ENCODE measurements around the gene RPL23. TPM values are rescaled to one million over a fixed set of nuclear protein-coding genes. Genes with fewer than 3 reads are reported as not detected.
A peak's percentile ranks its signal among the peaks of the same experiment; 100 is the strongest.

The RPL23 gene
- total and polyA plus RNA-seq, 4 donors: 1,147 to 5,274 (median 2,061) TPM

- Histone ChIP-seq H3K36me3 (ENCODE audit: control insufficient read depth in 1 of 2, insufficient read depth in 2 of 2, low read length in 1 of 2) (no peaks in the 10 kb centered on the region), H3K4me3 (ENCODE audit: low read length in 2 of 2) (peak overlapping the region; percentile 59 to 77), H3K9me3 (ENCODE audit: control insufficient read depth, low read length) (no peaks in the 10 kb centered on the region), H3K4me1 (ENCODE audit: control insufficient read depth in 1 of 2, insufficient read depth in 2 of 2, low read length in 2 of 2) (peaks cover 0 to 5% of the 10 kb centered on the region in 2 donors), H3K27me3 (ENCODE audit: control insufficient read depth in 1 of 2, insufficient read depth in 2 of 2, low read length in 1 of 2) (no peaks in the 10 kb centered on the region), H3K27ac (ENCODE audit: low read depth in 1 of 2, low read length in 2 of 2) (peak overlapping the region in 1 of 2 donors; percentile 46)
- no peak for ATAC-seq (ENCODE audit: low FRiP score)
- WGBS, 2 donors: 3 to 5% methylated on average over 11 of the region's 11 CpGs
- peak; percentile 81 to 90 for DNase-seq
- intact Hi-C loops (cut with DNase I): loop anchor here in 1 of 2 donors (10.0 kb wide), 1 partner anchor 283 kb away; the partner anchor contains the start of gene PLXDC1
Measured at GRCh38 chr17:38871247-38872015, 17.9 kb upstream of the RPL23 start.

DNA sequence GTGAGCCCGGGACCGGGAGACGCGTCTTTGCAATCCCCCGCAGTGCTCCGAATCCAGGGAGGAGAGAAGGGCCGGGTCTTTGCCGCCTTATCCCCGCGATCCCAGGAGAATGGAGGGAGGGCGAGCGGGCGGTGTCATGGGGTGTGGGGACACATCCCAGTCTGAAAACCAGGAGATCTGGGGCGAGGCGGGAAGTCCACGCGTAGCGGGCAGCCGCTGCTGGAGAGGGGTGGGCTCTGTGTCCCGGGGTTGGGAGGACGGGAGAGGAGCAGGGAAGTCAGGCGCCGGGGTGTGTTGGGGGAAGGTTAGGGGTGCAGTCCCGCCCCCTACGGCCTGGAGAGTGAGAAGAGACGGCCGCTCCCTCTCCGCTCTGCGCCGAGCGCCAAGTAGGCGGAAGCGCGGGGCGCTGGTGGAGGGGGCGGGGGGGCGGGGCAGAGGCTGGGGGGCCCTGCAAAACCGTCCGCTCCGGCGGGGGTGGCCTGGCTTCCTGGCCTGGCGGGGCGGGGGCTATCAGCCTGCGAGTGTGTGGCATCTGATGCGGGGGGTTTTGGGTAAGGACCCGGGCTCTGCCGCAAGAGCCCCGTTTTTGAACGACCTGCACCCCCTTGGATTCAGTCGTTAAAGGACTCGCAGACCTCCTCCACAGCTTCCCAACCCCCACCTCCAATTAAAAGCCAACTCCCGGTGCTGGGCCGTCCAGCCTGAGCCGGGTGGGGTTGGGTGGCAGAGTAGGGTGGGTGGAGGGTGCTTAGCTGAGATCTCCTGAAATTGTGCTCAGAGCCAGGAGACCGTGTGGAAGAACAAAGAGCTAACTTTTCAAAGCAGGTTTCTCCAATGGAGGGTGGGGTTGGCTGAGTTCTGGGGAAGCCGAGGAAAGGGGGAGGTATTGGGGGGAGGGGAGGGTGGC is 17.0 kb upstream of the RPL23 start:
- DNase-seq (peak; percentile 88 to 90), ATAC-seq (ENCODE audit: low FRiP score) (peak; percentile 78)
- Histone ChIP-seq H3K27ac (ENCODE audit: low read depth in 1 of 2, low read length in 2 of 2) (peak overlapping the region in 1 of 2 donors; percentile 32), H3K4me3 (ENCODE audit: low read length in 2 of 2) (peak overlapping the region; percentile 59 to 77), H3K36me3 (ENCODE audit: control insufficient read depth in 1 of 2, insufficient read depth in 2 of 2, low read length in 1 of 2) (no peaks in the 10 kb centered on the region), H3K27me3 (ENCODE audit: control insufficient read depth in 1 of 2, insufficient read depth in 2 of 2, low read length in 1 of 2) (no peaks in the 10 kb centered on the region), H3K9me3 (ENCODE audit: control insufficient read depth, low read length) (no peaks in the 10 kb centered on the region), H3K4me1 (ENCODE audit: control insufficient read depth in 1 of 2, insufficient read depth in 2 of 2, low read length in 2 of 2) (peaks cover 0 to 5% of the 10 kb centered on the region in 2 donors)
- intact Hi-C loops (cut with DNase I): loop anchor here in 1 of 2 donors (10.0 kb wide), 1 partner anchor 284 kb away; the partner anchor contains the start of gene PLXDC1
- WGBS, 2 donors: 0 to 1% methylated on average over 34 to 56 of the region's 56 CpGs

DNA sequence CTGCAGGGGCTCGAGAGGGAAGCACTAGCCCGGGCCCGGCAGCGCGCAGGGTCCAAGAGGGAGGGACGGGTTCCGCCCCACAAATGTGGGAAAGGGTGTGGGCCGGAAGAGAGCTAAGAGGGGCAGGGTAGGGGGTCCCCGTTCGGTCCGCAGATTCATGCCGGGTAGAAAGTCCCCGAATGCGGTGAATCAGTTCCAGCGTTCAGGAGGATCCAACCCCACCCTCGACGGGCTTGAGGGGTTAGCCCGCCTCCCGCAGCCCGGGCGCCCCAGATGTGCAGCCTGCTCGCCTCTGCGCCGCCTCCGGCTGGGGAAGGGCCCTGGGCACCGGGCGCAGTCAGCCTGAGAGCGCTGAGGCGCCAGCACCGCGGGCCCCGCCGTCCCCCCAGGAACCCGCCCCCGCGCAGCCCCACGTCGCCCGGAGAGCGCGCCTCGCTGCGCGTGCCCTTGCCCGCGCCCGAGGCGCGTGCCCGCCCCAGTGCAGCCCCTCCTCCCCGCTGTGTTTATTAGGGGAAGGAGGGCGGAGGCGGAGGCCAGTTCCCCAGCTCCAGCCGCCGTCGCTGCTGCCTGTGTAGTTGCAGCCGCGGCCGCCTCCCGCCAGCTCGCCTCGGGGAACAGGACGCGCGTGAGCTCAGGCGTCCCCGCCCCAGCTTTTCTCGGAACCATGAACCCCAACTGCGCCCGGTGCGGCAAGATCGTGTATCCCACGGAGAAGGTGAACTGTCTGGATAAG is 16.2 kb upstream of the RPL23 start, which contains the start of gene LASP1:
Gene LASP1, plus strand, starts transcription at position 533 of the 733 bp plus-strand sequence. Its CDS starts 132 bp downstream, at position 665.
- Histone ChIP-seq H3K4me1 (ENCODE audit: control insufficient read depth in 1 of 2, insufficient read depth in 2 of 2, low read length in 2 of 2) (peaks cover 0 to 5% of the 10 kb centered on the region in 2 donors), H3K36me3 (ENCODE audit: control insufficient read depth in 1 of 2, insufficient read depth in 2 of 2, low read length in 1 of 2) (no peaks in the 10 kb centered on the region), H3K4me3 (ENCODE audit: low read length in 2 of 2) (peak within 1 kb of the TSS; percentile 61 to 77), H3K27me3 (ENCODE audit: control insufficient read depth in 1 of 2, insufficient read depth in 2 of 2, low read length in 1 of 2) (no peaks in the 10 kb centered on the region), H3K9me3 (ENCODE audit: control insufficient read depth, low read length) (no peaks in the 10 kb centered on the region), H3K27ac (ENCODE audit: low read depth in 1 of 2, low read length in 2 of 2) (peak within 1 kb of the TSS; percentile 69 to 85)
- intact Hi-C loops (cut with DNase I): loop anchor here (1.0 to 10.0 kb wide), 4 partner anchors 42 to 285 kb away; partner anchors contain the start of genes CWC25 (in 1 of the 2) and PLXDC1 (in 1 of the 2)
- ATAC-seq (ENCODE audit: low FRiP score) (peak; percentile 92), DNase-seq (peak; percentile 93 to 96)
- WGBS, 2 donors: 0% methylated on average over 56 to 73 of the region's 73 CpGs

- 0% methylated on average over 26 of the region's 26 CpGs for WGBS, 2 donors
- peak overlapping the region; percentile 69 to 85 for H3K27ac ChIP-seq (ENCODE audit: low read depth in 1 of 2, low read length in 2 of 2)
- peaks cover 0 to 5% of the 10 kb centered on the region in 2 donors for H3K4me1 ChIP-seq (ENCODE audit: control insufficient read depth in 1 of 2, insufficient read depth in 2 of 2, low read length in 2 of 2)
- ATAC-seq (ENCODE audit: low FRiP score): peak; percentile 88
- no peaks in the 10 kb centered on the region for H3K9me3 ChIP-seq (ENCODE audit: control insufficient read depth, low read length)
- H3K36me3 ChIP-seq (ENCODE audit: control insufficient read depth in 1 of 2, insufficient read depth in 2 of 2, low read length in 1 of 2): no peaks in the 10 kb centered on the region
- no peaks in the 10 kb centered on the region for H3K27me3 ChIP-seq (ENCODE audit: control insufficient read depth in 1 of 2, insufficient read depth in 2 of 2, low read length in 1 of 2)
- H3K4me3 ChIP-seq (ENCODE audit: low read length in 2 of 2): peak overlapping the region; percentile 61 to 77
- intact Hi-C loops (cut with DNase I): loop anchor here in 1 of 2 donors (1.0 to 5.0 kb wide), 3 partner anchors 42 to 285 kb away; partner anchors contain the start of gene CWC25
- DNase-seq: peak; percentile 90 to 95
Measured at GRCh38 chr17:38868817-38869525, 15.4 kb upstream of the RPL23 start.

GRCh38 chr17:38867968-38868816 is 14.7 kb upstream of the RPL23 start:
- peak; percentile 75 to 90 for DNase-seq
- intact Hi-C loops (cut with DNase I): loop anchor here in 1 of 2 donors (5.0 kb wide), 2 partner anchors 41 to 114 kb away; partner anchors contain the start of gene CWC25
- no peaks in the 10 kb centered on the region for H3K36me3 ChIP-seq (ENCODE audit: control insufficient read depth in 1 of 2, insufficient read depth in 2 of 2, low read length in 1 of 2)
- H3K9me3 ChIP-seq (ENCODE audit: control insufficient read depth, low read length): no peaks in the 10 kb centered on the region
- H3K27me3 ChIP-seq (ENCODE audit: control insufficient read depth in 1 of 2, insufficient read depth in 2 of 2, low read length in 1 of 2): no peaks in the 10 kb centered on the region
- H3K27ac ChIP-seq (ENCODE audit: low read depth in 1 of 2, low read length in 2 of 2): peak overlapping the region; percentile 69 to 72
- peaks cover 0 to 2% of the 10 kb centered on the region in 2 donors for H3K4me1 ChIP-seq (ENCODE audit: control insufficient read depth in 1 of 2, insufficient read depth in 2 of 2, low read length in 2 of 2)
- peak; percentile 15 for ATAC-seq (ENCODE audit: low FRiP score)
- peak overlapping the region; percentile 29 to 42 for H3K4me3 ChIP-seq (ENCODE audit: low read length in 2 of 2)
- WGBS, 2 donors: 16 to 19% methylated on average over 25 of the region's 25 CpGs

DNA sequence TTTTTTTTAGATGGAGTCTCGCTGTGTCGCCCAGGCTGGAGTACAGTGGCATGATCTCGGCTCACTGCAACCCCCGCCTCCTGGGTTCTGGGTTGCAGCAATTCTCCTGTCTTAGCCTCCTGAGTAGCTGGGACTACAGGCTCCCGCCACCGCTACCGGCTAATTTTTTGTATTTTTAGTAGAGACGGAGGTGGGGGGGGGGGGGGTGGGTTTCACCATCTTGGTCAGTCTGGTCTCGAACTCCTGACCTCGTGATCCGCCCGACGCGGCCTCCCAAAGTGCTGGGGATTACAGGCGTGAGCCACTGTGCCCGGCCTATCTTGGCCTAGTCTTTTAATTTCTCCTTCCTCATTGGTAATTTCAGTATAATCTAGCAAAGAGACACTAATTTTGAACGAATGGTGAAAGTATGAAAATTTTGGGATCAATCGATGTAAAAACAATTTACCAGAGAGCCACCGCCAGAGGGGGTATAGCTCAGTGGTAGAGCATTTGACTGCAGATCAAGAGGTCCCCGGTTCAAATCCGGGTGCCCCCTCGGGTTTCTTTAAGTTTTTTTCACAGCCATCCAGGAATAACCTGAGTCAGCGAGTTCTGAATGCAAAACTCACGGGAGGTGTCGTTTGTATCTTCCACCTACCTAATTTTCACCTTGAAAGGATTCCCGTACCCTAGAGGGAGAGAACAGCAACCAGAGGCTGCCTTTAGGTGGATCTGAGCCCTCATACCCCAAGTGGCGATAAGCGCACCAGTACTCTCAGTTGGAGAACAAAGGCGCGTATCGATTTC is 13.9 kb upstream of the RPL23 start:
- Histone ChIP-seq H3K36me3 (ENCODE audit: control insufficient read depth in 1 of 2, insufficient read depth in 2 of 2, low read length in 1 of 2) (no peaks in the 10 kb centered on the region), H3K9me3 (ENCODE audit: control insufficient read depth, low read length) (no peaks in the 10 kb centered on the region), H3K4me3 (ENCODE audit: low read length in 2 of 2) (peak overlapping the region in 1 of 2 donors; percentile 5), H3K27ac (ENCODE audit: low read depth in 1 of 2, low read length in 2 of 2) (peak overlapping the region; percentile 20 to 69), H3K27me3 (ENCODE audit: control insufficient read depth in 1 of 2, insufficient read depth in 2 of 2, low read length in 1 of 2) (no peaks in the 10 kb centered on the region), H3K4me1 (ENCODE audit: control insufficient read depth in 1 of 2, insufficient read depth in 2 of 2, low read length in 2 of 2) (no peaks in the 10 kb centered on the region)
- WGBS, 2 donors: 45 to 54% methylated on average over 31 of the region's 31 CpGs
- ATAC-seq (ENCODE audit: low FRiP score) (no peak), DNase-seq (no peak)
- intact Hi-C loops (cut with DNase I): loop anchor here in 1 of 2 donors (5.0 kb wide), 2 partner anchors 40 to 115 kb away; partner anchors contain the start of gene CWC25
